ENCODE data around the gene IGSF11.
"Not testable (repeated sequence)": the region's sequence is repeated elsewhere in the genome, so short reads cannot be mapped to it uniquely, and the experiment has no call there.

The IGSF11 gene

DNA sequence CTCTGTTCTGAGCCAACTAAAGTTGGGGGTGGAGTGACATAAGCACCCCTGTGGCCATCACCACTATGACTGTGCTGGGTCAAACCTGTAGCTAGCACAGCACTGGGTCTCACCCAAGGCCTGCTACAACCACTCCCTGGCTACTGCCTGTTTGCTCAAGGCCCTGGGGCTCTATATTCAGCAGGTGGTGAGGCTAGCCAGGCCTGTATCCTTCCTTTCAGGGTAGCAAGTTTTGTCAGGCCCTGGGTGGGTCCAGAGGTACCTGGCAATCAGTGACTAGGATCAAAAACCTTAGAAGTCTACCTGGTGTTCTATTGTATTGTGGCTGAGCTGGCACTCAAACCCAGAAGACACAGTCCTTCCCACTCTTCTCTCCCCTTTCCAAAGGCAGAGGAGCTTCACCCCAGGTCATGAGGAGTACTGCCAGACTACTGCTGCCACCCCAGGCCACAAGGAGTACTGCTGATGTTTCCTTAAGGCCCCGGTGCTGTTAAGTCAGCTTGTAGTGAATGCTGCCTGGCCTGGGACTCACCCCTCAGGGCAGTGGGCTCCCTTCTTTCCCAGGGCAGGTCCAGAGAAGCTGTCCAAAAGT is 170.8 kb downstream of the IGSF11 start:
- no peak for DNase-seq

DNA sequence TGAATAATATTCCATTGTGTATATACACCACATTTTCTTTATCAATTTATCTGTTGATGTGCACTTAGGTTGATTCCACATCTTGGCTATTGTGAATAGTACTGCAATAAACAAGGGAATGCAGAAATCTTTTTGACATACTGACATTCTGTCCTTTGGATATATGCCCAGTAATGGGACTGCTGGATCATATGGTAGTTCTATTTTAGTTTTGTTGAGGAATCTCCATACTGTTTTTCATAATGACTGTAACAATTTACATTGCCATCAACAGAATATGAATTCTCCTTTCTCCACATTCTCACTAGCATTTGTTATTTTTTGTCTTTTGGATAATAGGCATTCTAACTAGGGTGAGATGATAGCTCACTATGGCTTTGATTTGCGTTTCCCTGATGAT is 174.7 kb downstream of the IGSF11 start:
- DNase-seq: no peak

DNA sequence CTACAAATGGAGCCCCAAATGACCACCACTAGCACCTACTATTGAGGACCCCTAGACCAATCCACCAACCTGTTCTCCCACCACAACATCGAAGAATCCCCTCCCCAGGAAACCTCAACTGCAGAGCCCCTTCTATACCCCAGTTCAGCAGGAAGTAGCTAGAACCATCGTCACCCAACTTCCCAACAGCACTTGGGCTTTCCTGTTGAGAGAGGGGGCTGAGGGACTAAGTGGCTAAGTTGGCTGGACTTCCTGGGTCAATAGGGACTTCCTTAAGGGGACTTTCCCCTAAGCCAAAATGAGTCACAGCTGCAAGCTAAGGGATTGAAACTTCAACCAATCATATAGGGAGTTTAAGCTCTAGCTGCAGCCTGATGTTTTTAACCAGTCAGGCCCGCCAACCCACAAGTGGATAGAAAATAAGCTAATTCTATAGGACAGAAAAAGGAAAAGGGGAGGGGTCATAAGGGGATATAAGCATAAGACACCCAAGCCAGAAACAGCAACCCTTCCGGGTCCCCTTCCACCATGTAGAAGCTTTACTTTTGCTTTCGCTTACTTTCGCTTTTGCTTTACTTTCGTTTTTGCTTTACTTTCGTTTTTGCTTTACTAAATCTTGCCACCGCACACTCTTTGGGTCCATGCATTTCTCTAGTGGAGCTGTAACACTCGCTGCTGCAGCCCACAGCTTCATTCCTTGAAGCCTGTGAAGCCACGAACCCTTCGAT is 183.0 kb downstream of the IGSF11 start:
- DNase-seq: not testable (repeated sequence)

DNA sequence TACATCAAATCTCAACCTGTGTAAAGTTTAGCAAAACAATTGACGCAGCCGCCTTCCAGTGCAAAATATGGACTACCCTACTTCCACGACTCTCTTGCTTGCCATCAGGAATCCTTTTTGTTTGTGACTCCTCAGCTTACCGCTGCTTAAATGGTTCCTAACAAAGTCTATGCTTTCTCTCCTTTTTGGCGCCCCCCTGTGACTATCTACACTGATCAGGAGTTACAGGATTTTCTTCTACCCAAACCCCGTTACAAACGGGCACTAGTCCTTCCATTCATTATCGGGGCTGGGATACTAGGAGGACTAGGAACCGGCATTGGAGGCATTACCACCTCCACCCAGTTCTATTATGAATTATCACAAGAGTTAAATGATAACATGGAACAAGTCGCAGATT is 184.0 kb downstream of the IGSF11 start:
- no peak for DNase-seq

Measured in activated gamma-delta T cell (primary cell).